PC-9 (cell line): ENCODE measurements around the gene NOXA1.

Experiments
- EZH2 ChIP-seq: fragments of 200-600 bp; sonication (generic); IDR thresholded peaks from 2 replicates; pipeline ENCODE4 v1.8.0; 2017; ENCODE audit warnings: antibody characterized with exemption, low read depth
- TF ChIP-seq, protein P1 (sequence below): fragments of 200-600 bp; sonication (generic); conservative IDR thresholded peaks from 2 replicates; pipeline ENCODE4 v1.6.1; 2017; ENCODE audit warnings: mixed run types, antibody characterized with exemption, mild to moderate bottlenecking, moderate library complexity

DNA sequence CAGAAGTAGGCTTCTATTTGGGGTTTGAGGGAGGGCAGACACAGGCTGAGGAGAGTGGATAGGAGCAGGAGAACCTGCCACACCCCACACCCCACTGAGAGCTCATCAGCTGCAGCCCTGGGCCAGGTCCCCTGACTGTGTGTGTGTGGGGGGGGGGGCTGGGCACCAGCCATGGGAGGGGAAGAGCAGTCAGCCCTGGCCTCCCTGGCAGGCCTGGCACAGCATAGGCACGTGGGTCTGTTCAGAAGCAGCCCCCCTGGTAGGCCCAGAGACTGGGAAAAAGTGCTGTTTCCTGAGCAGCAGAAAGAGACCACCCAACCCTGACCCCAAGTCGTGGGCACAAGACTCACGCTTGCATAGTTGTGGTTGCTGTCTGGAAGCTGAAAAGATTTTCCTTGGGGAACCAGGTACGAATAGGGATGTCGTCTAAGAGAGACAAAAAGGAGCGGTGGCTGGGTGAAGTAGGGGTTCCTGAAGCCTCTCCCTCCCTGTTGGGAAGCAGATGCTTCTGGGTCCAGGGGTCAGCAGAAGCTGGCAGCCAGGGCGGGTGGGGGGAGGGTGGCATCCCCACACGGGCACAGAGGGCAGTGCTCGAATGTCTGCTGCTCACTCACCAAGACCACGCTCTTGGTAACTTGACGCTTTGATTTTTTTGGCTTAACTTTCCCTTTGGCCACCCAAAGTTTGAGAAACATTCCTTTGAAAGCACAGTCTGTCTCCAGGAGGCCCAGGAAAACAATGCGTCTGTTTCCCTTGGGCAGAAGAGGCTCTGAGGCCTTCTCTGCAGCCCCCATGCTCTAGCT is 33.1 kb downstream of the NOXA1 start:
- TF ChIP-seq, protein P1, sequence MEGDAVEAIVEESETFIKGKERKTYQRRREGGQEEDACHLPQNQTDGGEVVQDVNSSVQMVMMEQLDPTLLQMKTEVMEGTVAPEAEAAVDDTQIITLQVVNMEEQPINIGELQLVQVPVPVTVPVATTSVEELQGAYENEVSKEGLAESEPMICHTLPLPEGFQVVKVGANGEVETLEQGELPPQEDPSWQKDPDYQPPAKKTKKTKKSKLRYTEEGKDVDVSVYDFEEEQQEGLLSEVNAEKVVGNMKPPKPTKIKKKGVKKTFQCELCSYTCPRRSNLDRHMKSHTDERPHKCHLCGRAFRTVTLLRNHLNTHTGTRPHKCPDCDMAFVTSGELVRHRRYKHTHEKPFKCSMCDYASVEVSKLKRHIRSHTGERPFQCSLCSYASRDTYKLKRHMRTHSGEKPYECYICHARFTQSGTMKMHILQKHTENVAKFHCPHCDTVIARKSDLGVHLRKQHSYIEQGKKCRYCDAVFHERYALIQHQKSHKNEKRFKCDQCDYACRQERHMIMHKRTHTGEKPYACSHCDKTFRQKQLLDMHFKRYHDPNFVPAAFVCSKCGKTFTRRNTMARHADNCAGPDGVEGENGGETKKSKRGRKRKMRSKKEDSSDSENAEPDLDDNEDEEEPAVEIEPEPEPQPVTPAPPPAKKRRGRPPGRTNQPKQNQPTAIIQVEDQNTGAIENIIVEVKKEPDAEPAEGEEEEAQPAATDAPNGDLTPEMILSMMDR, result no peak
- TF ChIP-seq EZH2, result no peak
